Naive thymus-derived CD4-positive, alpha-beta T cell (primary cell): ENCODE measurements around the gene RBM14. TPM values are rescaled to one million over a fixed set of nuclear protein-coding genes. Genes with fewer than 3 reads are reported as not detected.
"Not testable (repeated sequence)": the region's sequence is repeated elsewhere in the genome, so short reads cannot be mapped to it uniquely, and the experiment has no call there.

Experiments
- ATAC-seq: fragments of 150-1000 bp; cut with Tn5 transposase; 2 replicates; pipeline ENCODE4 v1.10.0; 2021; ENCODE audit warnings: mild to moderate bottlenecking, moderate library complexity
- CTCF ChIA-PET: fragments of 350-600 bp; sonication (Branson Sonifier 250); formaldehyde crosslinking; loops from one replicate; lab custom pipeline; 2021; ENCODE audit warnings: antibody characterized with exemption; lab: Charles Lee
- POLR2A ChIA-PET: fragments of 350-600 bp; sonication (Branson Sonifier 250); formaldehyde crosslinking; loops from one replicate; lab custom pipeline; 2021; ENCODE audit warnings: antibody characterized with exemption, inconsistent platforms; lab: Charles Lee
- DNase-seq, 9 donors: peaks; one replicate each; pipeline versions ENCODE4 v3.0.0 to v3.0.0-alpha.2; 2020 to 2022; ENCODE audit warnings: mixed read lengths in 1 of 9
- H3K27ac ChIP-seq: one replicate; pipeline ENCODE4 v1.7.0; 2013; ENCODE audit warnings: mild to moderate bottlenecking, low read depth, low read length, moderate library complexity
- H3K27me3 ChIP-seq, 2 donors: one replicate each; pipeline ENCODE4 v1.7.0; 2013; ENCODE audit warnings: low read length in 2 of 2, mild to moderate bottlenecking in 2 of 2, moderate library complexity in 2 of 2; ENCODE audit not compliant: control insufficient read depth in 2 of 2, insufficient read depth in 2 of 2
- H3K36me3 ChIP-seq, 3 experiments: 1 replicate in 2 of 3; 2 replicates in 1 of 3; pipeline ENCODE4 v1.7.0; 2013; ENCODE audit warnings: low read length in 3 of 3, mild to moderate bottlenecking in 3 of 3, moderate library complexity in 1 of 3; ENCODE audit not compliant: insufficient read depth in 3 of 3, control insufficient read depth in 2 of 3
- H3K4me1 ChIP-seq, 2 donors: one replicate each; pipeline ENCODE4 v1.7.0; 2013; ENCODE audit warnings: low read length in 2 of 2, mild to moderate bottlenecking in 2 of 2, moderate library complexity in 1 of 2; ENCODE audit not compliant: control insufficient read depth in 2 of 2, insufficient read depth in 2 of 2
- H3K4me3 ChIP-seq: 2 replicates; pipeline ENCODE4 v1.7.0; 2013; ENCODE audit warnings: mild to moderate bottlenecking, low read length
- H3K9me3 ChIP-seq, 3 experiments: 1 replicate in 2 of 3; 2 replicates in 1 of 3; pipeline ENCODE4 v1.7.0; 2013; ENCODE audit warnings: low read length in 3 of 3; ENCODE audit not compliant: control insufficient read depth in 2 of 3
- H3K27ac Mint-ChIP-seq, 9 donors: one replicate each; pipeline ENCODE4 v1.8.0; 2020 to 2022; ENCODE audit warnings: mixed read lengths in 9 of 9, mild to moderate bottlenecking in 8 of 9, moderate library complexity in 5 of 9, inconsistent platforms in 2 of 9
- H3K27me3 Mint-ChIP-seq, 5 donors: one replicate each; pipeline ENCODE4 v1.8.0; 2021 to 2022; ENCODE audit warnings: mixed read lengths in 5 of 5, mild to moderate bottlenecking in 1 of 5
- H3K36me3 Mint-ChIP-seq, 5 donors: one replicate each; pipeline ENCODE4 v1.8.0; 2020 to 2022; ENCODE audit warnings: mixed read lengths in 5 of 5, mild to moderate bottlenecking in 3 of 5, inconsistent platforms in 1 of 5
- H3K4me1 Mint-ChIP-seq, 7 donors: one replicate each; pipeline ENCODE4 v1.8.0; 2020 to 2022; ENCODE audit warnings: mixed read lengths in 7 of 7, mild to moderate bottlenecking in 3 of 7, inconsistent platforms in 1 of 7
- H3K4me3 Mint-ChIP-seq, 10 donors: one replicate each; pipeline ENCODE4 v1.8.0; 2020 to 2022; ENCODE audit warnings: mild to moderate bottlenecking in 10 of 10, mixed read lengths in 10 of 10, moderate library complexity in 6 of 10, inconsistent platforms in 2 of 10
- H3K9me3 Mint-ChIP-seq, 11 donors: one replicate each; pipeline ENCODE4 v1.8.0; 2020 to 2022; ENCODE audit warnings: mixed read lengths in 11 of 11, mild to moderate bottlenecking in 4 of 11, inconsistent platforms in 1 of 11, moderate library complexity in 1 of 11
- intact Hi-C, 2 donors: fragments of 100-400 bp; cut with micrococcal nuclease; formaldehyde crosslinking; loops; one replicate each; pipeline ENCODE4 v1.15.1; 2023
- polyA plus RNA-seq, 2 donors: library from polyadenylated mRNA; unstranded; fragments of 300-500 nt; fragmentation: Illumina TruSeq; gene quantifications; one replicate each; pipeline ENCODE4 v1.2.3, GENCODE V29; 2021
- total RNA-seq, 6 experiments: library from RNA in 5 of 6; stranded (reverse) in 5 of 6; gene quantifications; 1 replicate in 5 of 6; 2 replicates in 1 of 6; pipeline ENCODE4 v1.2.3 and lab custom pipeline; 2021 to 2026

The RBM14 gene
- total and polyA plus RNA-seq, 7 experiments from 2014 or later = 76.9 to 543 (median 188) TPM

DNA sequence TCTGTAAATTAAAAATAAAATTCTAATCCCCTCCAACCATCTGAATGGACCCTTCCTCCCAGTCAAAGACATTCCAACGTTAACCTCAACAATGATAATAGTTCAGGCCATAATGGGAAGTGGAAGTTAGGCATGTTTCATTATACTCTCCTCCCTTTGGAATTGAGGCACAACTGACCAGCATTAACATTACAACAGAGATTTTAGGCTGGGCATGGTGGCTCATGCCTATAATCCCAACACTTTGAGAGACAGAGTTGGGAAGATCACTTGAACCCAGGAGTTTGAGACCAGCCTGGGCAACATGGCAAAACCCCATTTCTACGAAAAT is 45.6 kb upstream of the RBM14 start:
- no peak overlapping the region for H3K27ac ChIP-seq
- ChIA-PET CTCF (no interaction called here), POLR2A (no interaction called here)
- ATAC-seq (no peak), DNase-seq (no peak)
- Mint-ChIP-seq H3K4me3 (peak overlapping the region in 1 of 10 donors; percentile 58), H3K27ac (no peak overlapping the region), H3K27me3 (peaks cover 6 to 51% (median 16%) of the 10 kb centered on the region in 5 donors), H3K4me1 (peaks cover 2 to 13% (median 8%) of the 10 kb centered on the region in 7 donors), H3K36me3 (no peaks in the 10 kb centered on the region), H3K9me3 (no peaks in the 10 kb centered on the region)
- no peaks in the 10 kb centered on the region for H3K36me3 ChIP-seq
- H3K4me3 ChIP-seq = no peak overlapping the region
- intact Hi-C loops = no loop called here
- peaks cover 0 to 6% of the 10 kb centered on the region in 2 donors for H3K4me1 ChIP-seq
- no peaks in the 10 kb centered on the region for H3K27me3 ChIP-seq
- H3K9me3 ChIP-seq = no peaks in the 10 kb centered on the region

- POLR2A ChIA-PET = interaction anchor here (1.0 to 3.2 kb wide), 3 partner anchors 37 to 99 kb away, joined by 3 to 27 read pairs (median 3); partner anchors contain the start of genes RBM14 and RBM4B
Observed at GRCh38 chr11:66579017-66579606, 37.3 kb upstream of the RBM14 start.

GRCh38 chr11:66580803-66581202 is 35.6 kb upstream of the RBM14 start:
- no peaks in the 10 kb centered on the region for H3K9me3 ChIP-seq
- intact Hi-C loops = no loop called here
- H3K36me3 ChIP-seq = no peaks in the 10 kb centered on the region
- H3K27ac ChIP-seq = no peak overlapping the region
- CTCF ChIA-PET = interaction anchor here (0.6 to 7.9 kb wide), 5 partner anchors 10 to 192 kb away, joined by 3 to 137 read pairs (median 4); partner anchors contain the start of genes CCDC87, CCS and RBM4B
- POLR2A ChIA-PET = interaction anchor here (0.9 to 3.2 kb wide), 2 partner anchors 36 to 97 kb away, joined by 5 to 27 read pairs; partner anchors contain the start of genes RBM14 and RBM4B
- peaks cover 0 to 6% of the 10 kb centered on the region in 2 donors for H3K4me1 ChIP-seq
- no peak overlapping the region for H3K4me3 Mint-ChIP-seq
- peaks cover 0 to 5% (median 0%) of the 10 kb centered on the region in 5 donors for H3K36me3 Mint-ChIP-seq
- no peak for ATAC-seq
- H3K4me3 ChIP-seq = no peak overlapping the region
- H3K9me3 Mint-ChIP-seq = peaks cover 0 to 13% (median 4%) of the 10 kb centered on the region in 11 donors
- peaks cover 0 to 13% (median 3%) of the 10 kb centered on the region in 5 donors for H3K27me3 Mint-ChIP-seq
- H3K27me3 ChIP-seq = no peaks in the 10 kb centered on the region
- peaks cover 0 to 11% (median 8%) of the 10 kb centered on the region in 7 donors for H3K4me1 Mint-ChIP-seq
- DNase-seq = peak in 1 of 9 donors; percentile 28
- H3K27ac Mint-ChIP-seq = no peak overlapping the region

More at GRCh38 chr11:66579017-66579606, 37.3 kb upstream of the RBM14 start:
- Histone ChIP-seq H3K27ac (no peak overlapping the region), H3K36me3 (no peaks in the 10 kb centered on the region), H3K27me3 (no peaks in the 10 kb centered on the region), H3K4me3 (no peak overlapping the region), H3K4me1 (peaks cover 0 to 6% of the 10 kb centered on the region in 2 donors), H3K9me3 (no peaks in the 10 kb centered on the region)
- peak overlapping the region in 2 of 9 donors; percentile 65 to 71 for H3K27ac Mint-ChIP-seq
- peak overlapping the region in 2 of 10 donors; percentile 22 to 53 for H3K4me3 Mint-ChIP-seq
- CTCF ChIA-PET = interaction anchor here (0.6 to 7.9 kb wide), 9 partner anchors 11 to 100 kb away, joined by 3 to 137 read pairs (median 4); partner anchors contain the start of genes CCDC87, CCS, CTSF and RBM14
- peaks cover 0 to 11% (median 8%) of the 10 kb centered on the region in 7 donors for H3K4me1 Mint-ChIP-seq
- H3K27me3 Mint-ChIP-seq = peaks cover 0 to 25% (median 15%) of the 10 kb centered on the region in 5 donors
- intact Hi-C loops = loop anchor here (1.0 to 5.0 kb wide), 6 partner anchors 38 to 255 kb away; partner anchors contain the start of genes RBM14 (in 2 of the 2) and RBM4 (in 1 of the 2)
- peaks cover 0 to 13% (median 4%) of the 10 kb centered on the region in 11 donors for H3K9me3 Mint-ChIP-seq
- DNase-seq (peak; percentile 51 to 78 (median 66)), ATAC-seq (peak; percentile 91)
- peaks cover 0 to 5% (median 0%) of the 10 kb centered on the region in 5 donors for H3K36me3 Mint-ChIP-seq

DNA sequence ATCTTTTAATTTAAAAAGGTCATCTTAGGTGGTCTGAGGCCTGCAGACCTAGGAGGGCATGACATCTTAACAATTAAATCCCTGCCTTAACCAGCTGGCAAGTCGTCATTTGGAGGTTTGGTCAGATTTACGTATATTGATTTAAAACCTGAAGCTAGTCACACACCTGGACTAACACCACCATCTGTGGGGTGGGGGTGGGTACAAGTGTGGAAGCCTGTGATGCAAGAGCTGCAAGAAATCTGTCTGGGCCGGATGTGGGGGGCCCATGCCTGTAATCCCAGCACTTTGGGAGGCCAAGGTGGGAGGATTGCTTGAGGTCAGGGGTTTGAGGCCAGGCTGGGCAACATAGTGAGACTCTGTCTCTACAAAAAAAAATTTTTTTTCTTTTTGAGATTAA is 35.2 kb upstream of the RBM14 start:
- Mint-ChIP-seq H3K4me3 (no peak overlapping the region), H3K27ac (no peak overlapping the region), H3K27me3 (peaks cover 0 to 13% (median 3%) of the 10 kb centered on the region in 5 donors), H3K36me3 (peaks cover 0 to 5% (median 0%) of the 10 kb centered on the region in 5 donors), H3K9me3 (peaks cover 0 to 13% (median 4%) of the 10 kb centered on the region in 11 donors), H3K4me1 (peaks cover 0 to 11% (median 8%) of the 10 kb centered on the region in 7 donors)
- Histone ChIP-seq H3K27me3 (no peaks in the 10 kb centered on the region), H3K27ac (no peak overlapping the region), H3K9me3 (no peaks in the 10 kb centered on the region), H3K36me3 (no peaks in the 10 kb centered on the region), H3K4me3 (no peak overlapping the region), H3K4me1 (peaks cover 0 to 6% of the 10 kb centered on the region in 2 donors)
- intact Hi-C loops = no loop called here
- DNase-seq (no peak), ATAC-seq (no peak)
- ChIA-PET CTCF (interaction anchor here (0.6 to 7.9 kb wide), 4 partner anchors 10 to 193 kb away, joined by 3 to 137 read pairs (median 4); partner anchors contain the start of gene RBM4B), POLR2A (interaction anchor here (0.9 to 3.2 kb wide), 2 partner anchors 35 to 97 kb away, joined by 5 to 27 read pairs; partner anchors contain the start of genes RBM14 and RBM4B)

DNA sequence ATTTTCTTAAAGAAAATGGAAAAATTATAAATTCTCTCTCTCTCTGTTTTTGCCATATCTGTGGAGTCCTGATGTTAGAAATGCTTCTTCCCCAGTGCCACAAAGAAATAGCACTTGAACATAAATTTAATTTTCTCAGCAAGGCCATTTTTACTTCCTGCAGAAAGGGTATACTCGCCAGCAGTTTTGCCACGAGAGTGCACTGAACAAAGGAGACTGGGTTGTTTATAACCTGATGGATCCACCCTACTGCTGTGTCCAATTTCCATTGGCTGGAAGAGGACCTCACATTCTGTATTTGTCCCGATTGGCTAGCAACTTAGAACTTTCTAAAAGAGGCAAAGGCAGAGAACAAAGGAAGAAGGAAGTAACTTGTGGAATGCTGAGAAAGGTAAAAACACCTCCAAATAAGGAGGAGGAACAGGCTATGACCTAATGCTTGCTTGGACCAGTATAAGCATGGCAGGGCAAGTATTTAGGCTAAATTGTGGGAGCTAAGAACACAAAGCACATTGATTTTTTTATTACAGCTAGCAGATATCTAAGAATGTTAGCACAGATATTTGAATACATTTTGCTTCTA is 33.8 kb upstream of the RBM14 start:
- H3K4me1 ChIP-seq, H3K36me3 ChIP-seq, H3K4me3 Mint-ChIP-seq, H3K27me3 ChIP-seq, H3K27me3 Mint-ChIP-seq, H3K27ac Mint-ChIP-seq, H3K36me3 Mint-ChIP-seq, DNase-seq, H3K4me3 ChIP-seq, H3K9me3 ChIP-seq, intact Hi-C loops, H3K27ac ChIP-seq, ATAC-seq, POLR2A ChIA-PET: not testable (repeated sequence)
- Mint-ChIP-seq H3K4me1 (peaks cover 0 to 11% (median 8%) of the 10 kb centered on the region in 7 donors), H3K9me3 (peaks cover 0 to 13% (median 4%) of the 10 kb centered on the region in 11 donors)
- CTCF ChIA-PET = interaction anchor here (7.9 kb wide), 1 partner anchor 96 kb away, joined by 137 read pairs; the partner anchor contains the start of gene RBM4B

DNA sequence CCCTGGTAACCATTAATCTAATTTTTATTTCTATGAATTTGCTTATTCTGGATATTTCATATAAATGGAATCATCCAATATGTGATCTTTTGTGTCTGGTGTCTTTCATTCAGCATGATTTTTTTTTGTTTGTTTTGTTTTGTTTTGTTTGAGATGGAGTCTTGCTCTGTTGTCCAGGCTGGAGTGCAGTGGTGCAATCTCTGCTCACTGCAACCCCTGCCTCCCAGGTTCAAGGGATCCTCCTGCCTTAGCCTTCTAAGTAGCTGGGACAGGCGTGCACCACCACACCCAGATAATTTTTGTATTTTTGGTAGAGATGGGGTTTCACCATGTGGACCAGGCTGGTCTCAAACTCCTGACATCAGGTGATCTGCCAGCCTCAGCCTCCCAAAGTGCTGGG is 31.0 kb upstream of the RBM14 start:
- CTCF ChIA-PET, ATAC-seq: not testable (repeated sequence)
- POLR2A ChIA-PET = interaction anchor here (0.8 kb wide), 1 partner anchor 31 kb away, joined by 3 read pairs; the partner anchor contains the start of gene RBM14

More for the DNA sequence above, 31.0 kb upstream of the RBM14 start:
- DNase-seq, H3K4me1 ChIP-seq, H3K36me3 Mint-ChIP-seq, H3K4me1 Mint-ChIP-seq, H3K27me3 ChIP-seq, intact Hi-C loops, H3K36me3 ChIP-seq, H3K4me3 ChIP-seq, H3K27me3 Mint-ChIP-seq, H3K27ac ChIP-seq, H3K9me3 ChIP-seq, H3K4me3 Mint-ChIP-seq, H3K27ac Mint-ChIP-seq: not testable (repeated sequence)
- H3K9me3 Mint-ChIP-seq = peaks cover 0 to 13% (median 4%) of the 10 kb centered on the region in 11 donors
